K562 (cell line): Measurements from ENCODE around the gene AGRP.

Source experiments
- ADNP ChIP-seq: fragments of 200-800 bp; sonication (Bioruptor generic); IDR thresholded peaks from 2 replicates; pipeline ENCODE4 v1.6.1; 2016; ENCODE audit warnings: missing genetic modification characterization, missing compliant biosample characterization
- CREM ChIP-seq: IDR thresholded peaks from 2 replicates; pipeline ENCODE4 v1.6.1; 2014; ENCODE audit warnings: antibody characterized with exemption, low read depth
- DACH1 ChIP-seq: fragments of 450-650 bp; IDR thresholded peaks from 2 replicates; pipeline ENCODE4 v1.6.1; 2018; ENCODE audit not compliant: partially characterized antibody
- EGR1 ChIP-seq: fragments of 450-650 bp; conservative IDR thresholded peaks from 2 replicates; pipeline ENCODE4 v1.6.1; 2017; ENCODE audit warnings: mild to moderate bottlenecking
- EZH2 ChIP-seq: IDR thresholded peaks from 2 replicates; pipeline ENCODE4 v1.6.1; 2012; ENCODE audit warnings: low read depth, mild to moderate bottlenecking, inconsistent platforms, low read length, borderline replicate concordance
- JUND ChIP-seq, 2 experiments: IDR thresholded peaks; 2 replicates in 1 of 2; 3 replicates in 1 of 2; pipeline ENCODE4 v1.6.1; 2011; ENCODE audit warnings: borderline replicate concordance in 2 of 2, low read depth in 2 of 2, low read length in 2 of 2, improper control_type of control experiment in 1 of 2, missing biosample characterization in 1 of 2, missing genetic modification characterization in 1 of 2, missing genetic modification reagents in 1 of 2
- POLR2AphosphoS5 ChIP-seq: IDR thresholded peaks from 2 replicates; pipeline ENCODE4 v1.6.1; 2011; ENCODE audit warnings: mild to moderate bottlenecking, low read depth, low read length, moderate library complexity; ENCODE audit not compliant: control insufficient read depth, insufficient read depth
- RBBP5 ChIP-seq: fragments of 200-600 bp; sonication (generic); IDR thresholded peaks from 2 replicates; pipeline ENCODE4 v1.6.1; 2012; ENCODE audit warnings: borderline replicate concordance, mild to moderate bottlenecking, low read length, control low read depth, inconsistent platforms; ENCODE audit not compliant: insufficient read depth, poor library complexity, severe bottlenecking
- RBFOX2 ChIP-seq: fragments of 200-400 bp; formaldehyde crosslinking; IDR thresholded peaks from 2 replicates; pipeline ENCODE4 v1.6.1; 2017; ENCODE audit warnings: low read depth, mild to moderate bottlenecking, low read length, moderate library complexity
- SIN3A ChIP-seq, 2 experiments: fragments of 150-350 bp in 1 of 2; IDR thresholded peaks; 2 replicates each; pipeline ENCODE4 v1.6.1; 2011 to 2016; ENCODE audit warnings: borderline replicate concordance in 2 of 2, low read depth in 2 of 2, low read length in 2 of 2, mild to moderate bottlenecking in 2 of 2, moderate library complexity in 2 of 2; ENCODE audit not compliant: control insufficient read depth in 1 of 2
- U2AF1 ChIP-seq: fragments of 200-400 bp; formaldehyde crosslinking; optimal IDR thresholded peaks from 2 replicates; pipeline ENCODE3; 2017; ENCODE audit warnings: mild to moderate bottlenecking, low read depth, low read length, moderate library complexity
- UBTF ChIP-seq, 2 experiments: IDR thresholded peaks; 2 replicates each; pipeline ENCODE4 v1.6.1; 2012; ENCODE audit warnings: improper control_type of control experiment in 2 of 2, low read depth in 2 of 2, low read length in 2 of 2, borderline replicate concordance in 1 of 2
- ZBTB33 ChIP-seq: sonication (generic); formaldehyde crosslinking; IDR thresholded peaks from 2 replicates; pipeline ENCODE4 v1.8.1; 2023; ENCODE audit warnings: mild to moderate bottlenecking, missing genetic modification reagents
- TF ChIP-seq, protein P1 (sequence below), 3 experiments: IDR thresholded peaks in 2 of 3; conservative IDR thresholded peaks in 1 of 3; 2 replicates each; pipeline ENCODE4 v1.5.1; 2011 to 2012; ENCODE audit warnings: low read length in 3 of 3, mild to moderate bottlenecking in 3 of 3, control low read depth in 2 of 3, improper control_type of control experiment in 1 of 3, inconsistent platforms in 1 of 3, low read depth in 1 of 3, mixed read lengths in 1 of 3, moderate library complexity in 1 of 3; ENCODE audit not compliant: insufficient read depth in 2 of 3

- TF ChIP-seq DACH1, result no peak
- TF ChIP-seq EGR1, result no peak
- no peak for TF ChIP-seq ZBTB33 (CRISPR knock-in tag)
- TF ChIP-seq EZH2, result no peak
- TF ChIP-seq SIN3A (IDR thresholded peaks at IDR 0.05; ENCODE audit: borderline replicate concordance in 2 of 2, control insufficient read depth in 1 of 2, low read depth in 2 of 2, low read length in 2 of 2), result no peak
- no peak for TF ChIP-seq U2AF1
- no peak for TF ChIP-seq RBBP5
- TF ChIP-seq POLR2AphosphoS5, result no peak
- no peak for TF ChIP-seq ADNP (tag)
- TF ChIP-seq, protein P1, sequence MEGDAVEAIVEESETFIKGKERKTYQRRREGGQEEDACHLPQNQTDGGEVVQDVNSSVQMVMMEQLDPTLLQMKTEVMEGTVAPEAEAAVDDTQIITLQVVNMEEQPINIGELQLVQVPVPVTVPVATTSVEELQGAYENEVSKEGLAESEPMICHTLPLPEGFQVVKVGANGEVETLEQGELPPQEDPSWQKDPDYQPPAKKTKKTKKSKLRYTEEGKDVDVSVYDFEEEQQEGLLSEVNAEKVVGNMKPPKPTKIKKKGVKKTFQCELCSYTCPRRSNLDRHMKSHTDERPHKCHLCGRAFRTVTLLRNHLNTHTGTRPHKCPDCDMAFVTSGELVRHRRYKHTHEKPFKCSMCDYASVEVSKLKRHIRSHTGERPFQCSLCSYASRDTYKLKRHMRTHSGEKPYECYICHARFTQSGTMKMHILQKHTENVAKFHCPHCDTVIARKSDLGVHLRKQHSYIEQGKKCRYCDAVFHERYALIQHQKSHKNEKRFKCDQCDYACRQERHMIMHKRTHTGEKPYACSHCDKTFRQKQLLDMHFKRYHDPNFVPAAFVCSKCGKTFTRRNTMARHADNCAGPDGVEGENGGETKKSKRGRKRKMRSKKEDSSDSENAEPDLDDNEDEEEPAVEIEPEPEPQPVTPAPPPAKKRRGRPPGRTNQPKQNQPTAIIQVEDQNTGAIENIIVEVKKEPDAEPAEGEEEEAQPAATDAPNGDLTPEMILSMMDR (IDR thresholded peaks at IDR 0.05 in 2 of 3, conservative IDR thresholded peaks at IDR 0.05 in 1 of 3; ENCODE audit: insufficient read depth in 2 of 3, low read depth in 1 of 3, low read length in 3 of 3), result no peak
- TF ChIP-seq CREM, result no peak
- TF ChIP-seq UBTF (IDR thresholded peaks at IDR 0.05; ENCODE audit: borderline replicate concordance in 1 of 2, low read depth in 2 of 2, low read length in 2 of 2), result peak; percentile 11 to 41; a peak in 1 of 4 replicates
- TF ChIP-seq JUND (IDR thresholded peaks at IDR 0.05; ENCODE audit: borderline replicate concordance, low read depth, low read length), result no peak
- TF ChIP-seq JUND (tag; IDR thresholded peaks at IDR 0.05; ENCODE audit: borderline replicate concordance, low read depth, low read length), result no peak
- peak; percentile 69 for TF ChIP-seq RBFOX2
These were observed 45.7 kb upstream of the AGRP start for GRCh38 chr16:67528870-67529581.
